ENCODE measurements around the gene ACP3. TPM values are rescaled to one million over a fixed set of nuclear protein-coding genes. Genes with fewer than 3 reads are reported as not detected.

Gene ACP3
- total and polyA plus RNA-seq, 9 of the 15 experiments (the other 6 are each of a cell fraction or from before 2014, with no cell fraction given), result 0.08 to 1.1 (median 0.21) TPM

- TF ChIP-seq E2F4 (CRISPR knock-in tag; IDR thresholded peaks at IDR 0.05; ENCODE audit: low read depth) (no peak), MYNN (IDR thresholded peaks at IDR 0.05) (no peak), MYNN (CRISPR knock-in tag; IDR thresholded peaks at IDR 0.05) (no peak), GTF2A2 (tag; IDR thresholded peaks at IDR 0.05) (no peak), GTF2E2 (tag; IDR thresholded peaks at IDR 0.05) (no peak), MAFG (tag; conservative IDR thresholded peaks at IDR 0.05) (no peak), KDM2B (CRISPR knock-in tag; IDR thresholded peaks at IDR 0.05) (no peak)
Measured at GRCh38 chr3:132368515-132368914, 51.3 kb downstream of the ACP3 start (continued).

DNA sequence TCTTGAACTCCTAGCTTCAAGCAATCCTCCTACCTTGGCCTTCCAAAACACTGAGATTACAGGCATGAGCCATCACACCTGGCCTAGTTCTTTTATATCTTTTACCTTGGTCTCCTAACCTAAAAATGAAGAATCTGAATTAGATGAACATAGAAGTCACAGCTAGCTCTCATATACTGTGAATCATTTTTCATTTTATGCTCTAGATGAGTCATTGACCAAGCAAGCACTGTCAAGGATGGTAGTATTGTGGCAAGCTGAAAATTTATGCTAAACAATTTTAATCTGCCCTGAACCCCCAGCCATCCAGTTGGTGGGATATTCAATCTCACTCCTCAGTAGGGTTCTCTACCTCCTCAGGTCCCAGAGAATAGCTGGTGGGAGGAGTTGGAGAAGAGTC is 51.8 kb downstream of the ACP3 start:
- Histone ChIP-seq H4K20me1 (replicated peaks; ENCODE audit: control insufficient read depth, insufficient read depth, low read length) (no peaks in the 10 kb centered on the region), H3K4me3 (no peak overlapping the region), H3K9me3 (replicated peaks; ENCODE audit: control insufficient read depth, insufficient read depth, low read depth, low read length) (no peaks in the 10 kb centered on the region), H3K4me2 (ENCODE audit: insufficient read depth, low read length) (no peak overlapping the region), H3K27ac (ENCODE audit: extremely low read depth, low read depth, low read length) (no peak overlapping the region), H3K9me1 (ENCODE audit: control insufficient read depth, insufficient read depth, low read length) (no peaks in the 10 kb centered on the region), H3K79me2 (ENCODE audit: control insufficient read depth, insufficient read depth, low read length) (no peaks in the 10 kb centered on the region), H3K27me3 (ENCODE audit: control insufficient read depth in 2 of 2, insufficient read depth in 2 of 2, low read length in 2 of 2) (no peaks in the 10 kb centered on the region), H3K9ac (ENCODE audit: insufficient read depth in 1 of 2, low read depth in 2 of 2, low read length in 2 of 2) (no peak overlapping the region), H3K36me3 (ENCODE audit: control insufficient read depth, insufficient read depth, low read length) (no peaks in the 10 kb centered on the region), H2AFZ (ENCODE audit: low read depth, low read length) (no peak overlapping the region), H3K4me1 (replicated peaks in 1 of 2; ENCODE audit: control insufficient read depth in 2 of 2, insufficient read depth in 2 of 2, low read length in 2 of 2) (no peaks in the 10 kb centered on the region)
- CTCF ChIA-PET (ENCODE audit: low intra/inter-chr PET ratio), result no interaction called here
- no TSS peak for BruUV-seq (replicated peaks)
- POLR2A ChIA-PET, result no interaction called here
- in situ Hi-C loops (cut with MboI) (no loop called here), intact Hi-C loops (cut with micrococcal nuclease) (no loop called here)
- ATAC-seq, result no peak
- no peak for FAIRE-seq
- no peak for DNase-seq (ENCODE audit: extremely low read depth in 1 of 4, low spot score in 3 of 4)
- no peak for TF ChIP-seq CBFA2T2 (conservative IDR thresholded peaks at IDR 0.05)
- TF ChIP-seq PBX2 (CRISPR knock-in tag; IDR thresholded peaks at IDR 0.05; ENCODE audit: low read depth), result no peak
- no peak for TF ChIP-seq PBX2 (tag; conservative IDR thresholded peaks at IDR 0.05; ENCODE audit: low read depth)
- no peak for TF ChIP-seq BDP1 (IDR thresholded peaks at IDR 0.05; ENCODE audit: insufficient read depth, insufficient read length)
- no peak for TF ChIP-seq CBFB (CRISPR knock-in tag; IDR thresholded peaks at IDR 0.05)
- TF ChIP-seq PTRF (tag; IDR thresholded peaks at IDR 0.05), result no peak
- TF ChIP-seq ZNF277 (CRISPR knock-in tag; IDR thresholded peaks at IDR 0.05; ENCODE audit: borderline replicate concordance), result no peak
- no peak for TF ChIP-seq HNRNPUL1 (IDR thresholded peaks at IDR 0.05; ENCODE audit: low read length)
- no peak for TF ChIP-seq TARDBP (IDR thresholded peaks at IDR 0.05)
- no peak for TF ChIP-seq RFX7 (CRISPR knock-in tag; IDR thresholded peaks at IDR 0.05)
- TF ChIP-seq, protein P1, sequence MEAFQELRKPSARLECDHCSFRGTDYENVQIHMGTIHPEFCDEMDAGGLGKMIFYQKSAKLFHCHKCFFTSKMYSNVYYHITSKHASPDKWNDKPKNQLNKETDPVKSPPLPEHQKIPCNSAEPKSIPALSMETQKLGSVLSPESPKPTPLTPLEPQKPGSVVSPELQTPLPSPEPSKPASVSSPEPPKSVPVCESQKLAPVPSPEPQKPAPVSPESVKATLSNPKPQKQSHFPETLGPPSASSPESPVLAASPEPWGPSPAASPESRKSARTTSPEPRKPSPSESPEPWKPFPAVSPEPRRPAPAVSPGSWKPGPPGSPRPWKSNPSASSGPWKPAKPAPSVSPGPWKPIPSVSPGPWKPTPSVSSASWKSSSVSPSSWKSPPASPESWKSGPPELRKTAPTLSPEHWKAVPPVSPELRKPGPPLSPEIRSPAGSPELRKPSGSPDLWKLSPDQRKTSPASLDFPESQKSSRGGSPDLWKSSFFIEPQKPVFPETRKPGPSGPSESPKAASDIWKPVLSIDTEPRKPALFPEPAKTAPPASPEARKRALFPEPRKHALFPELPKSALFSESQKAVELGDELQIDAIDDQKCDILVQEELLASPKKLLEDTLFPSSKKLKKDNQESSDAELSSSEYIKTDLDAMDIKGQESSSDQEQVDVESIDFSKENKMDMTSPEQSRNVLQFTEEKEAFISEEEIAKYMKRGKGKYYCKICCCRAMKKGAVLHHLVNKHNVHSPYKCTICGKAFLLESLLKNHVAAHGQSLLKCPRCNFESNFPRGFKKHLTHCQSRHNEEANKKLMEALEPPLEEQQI (IDR thresholded peaks at IDR 0.05), result no peak

All from K562 (cell line).